Trophoblast cell (in vitro differentiated cells and primary cell): Measurements from ENCODE around the gene RBM8A.

Source experiments
- DNase-seq, 2 donors: peaks; one replicate each; pipeline ENCODE4 v3.0.0-alpha.2; 2016
- H2AFZ ChIP-seq: 2 replicates; pipeline ENCODE4 v1.6.1; 2013; ENCODE audit warnings: low read length, moderate library complexity, mild to moderate bottlenecking; ENCODE audit not compliant: insufficient read depth, poor library complexity
- H2AK5ac ChIP-seq: 2 replicates; pipeline ENCODE4 v1.6.1; 2013; ENCODE audit warnings: mild to moderate bottlenecking, low read length
- H2BK120ac ChIP-seq: 2 replicates; pipeline ENCODE4 v1.6.1; 2013; ENCODE audit warnings: low read length, mild to moderate bottlenecking, moderate library complexity; ENCODE audit not compliant: insufficient read depth, poor library complexity
- H2BK12ac ChIP-seq: 2 replicates; pipeline ENCODE4 v1.6.1; 2013; ENCODE audit warnings: mild to moderate bottlenecking, low read length, moderate library complexity
- H2BK5ac ChIP-seq: 2 replicates; pipeline ENCODE4 v1.6.1; 2013; ENCODE audit warnings: low read length, low read depth, moderate library complexity, mild to moderate bottlenecking; ENCODE audit not compliant: poor library complexity
- H3K14ac ChIP-seq: 2 replicates; pipeline ENCODE4 v1.6.1; 2013; ENCODE audit warnings: mild to moderate bottlenecking, low read length
- H3K18ac ChIP-seq: 2 replicates; pipeline ENCODE4 v1.6.1; 2013; ENCODE audit warnings: mild to moderate bottlenecking, low read length
- H3K23ac ChIP-seq: 2 replicates; pipeline ENCODE4 v1.6.1; 2013; ENCODE audit warnings: low read length
- H3K27ac ChIP-seq: 2 replicates; pipeline ENCODE4 v1.5.1; 2013; ENCODE audit warnings: low read depth, mild to moderate bottlenecking, inconsistent platforms, low read length, moderate library complexity
- H3K27me3 ChIP-seq: 2 replicates; pipeline ENCODE4 v1.6.1; 2013; ENCODE audit warnings: inconsistent platforms, mild to moderate bottlenecking, low read length, moderate library complexity; ENCODE audit not compliant: insufficient read depth
- H3K36me3 ChIP-seq, 2 experiments: 1 replicate in 1 of 2; 2 replicates in 1 of 2; pipeline ENCODE4 v1.6.1; 2013; ENCODE audit warnings: low read length in 2 of 2, mild to moderate bottlenecking in 2 of 2, moderate library complexity in 1 of 2; ENCODE audit not compliant: insufficient read depth in 2 of 2, control insufficient read depth in 1 of 2
- H3K4ac ChIP-seq: 2 replicates; pipeline ENCODE4 v1.6.1; 2013; ENCODE audit warnings: low read depth, mild to moderate bottlenecking, low read length, moderate library complexity
- H3K4me1 ChIP-seq, 2 experiments: 1 replicate in 1 of 2; 2 replicates in 1 of 2; pipeline ENCODE4 v1.6.1; 2013; ENCODE audit warnings: low read length in 2 of 2, mild to moderate bottlenecking in 2 of 2, moderate library complexity in 1 of 2; ENCODE audit not compliant: insufficient read depth in 2 of 2, control insufficient read depth in 1 of 2
- H3K4me2 ChIP-seq: 2 replicates; pipeline ENCODE4 v1.6.1; 2013; ENCODE audit warnings: inconsistent platforms, mild to moderate bottlenecking, low read length, moderate library complexity
- H3K4me3 ChIP-seq: 2 replicates; pipeline ENCODE4 v1.5.1; 2013; ENCODE audit warnings: mild to moderate bottlenecking, low read depth, low read length, inconsistent platforms
- H3K79me1 ChIP-seq: one replicate; pipeline ENCODE4 v1.6.1; 2013; ENCODE audit warnings: low read length
- H3K79me2 ChIP-seq: 2 replicates; pipeline ENCODE4 v1.6.1; 2013; ENCODE audit warnings: low read length, mild to moderate bottlenecking; ENCODE audit not compliant: control insufficient read depth, insufficient read depth, poor library complexity
- H3K9ac ChIP-seq: 2 replicates; pipeline ENCODE4 v1.6.1; 2013; ENCODE audit warnings: mild to moderate bottlenecking, low read length
- H3K9me3 ChIP-seq: 2 replicates; pipeline ENCODE4 v1.6.1; 2013; ENCODE audit warnings: low read depth, mild to moderate bottlenecking, control low read depth, inconsistent platforms, low read length; ENCODE audit not compliant: insufficient read depth
- H4K12ac ChIP-seq: 2 replicates; pipeline ENCODE4 v1.6.1; 2013; ENCODE audit warnings: low read depth, mild to moderate bottlenecking, low read length, moderate library complexity
- H4K8ac ChIP-seq: 2 replicates; pipeline ENCODE4 v1.6.1; 2013; ENCODE audit warnings: low read depth, mild to moderate bottlenecking, low read length, moderate library complexity
- H4K91ac ChIP-seq: one replicate; pipeline ENCODE4 v1.6.1; 2013; ENCODE audit warnings: low read depth, mild to moderate bottlenecking, low read length, moderate library complexity
- WGBS: extraction: QIAGEN DNeasy Blood & Tissue Kit; methylation state at CpG from one replicate; pipeline ENCODE4 v1.1.7; 2013; ENCODE audit warnings: missing lambda C conversion rate; ENCODE audit not compliant: insufficient read length, insufficient coverage; ENCODE audit errors: extremely low coverage; 5-methylcytosine and 5-hydroxymethylcytosine counted together

RBM8A gene

DNA sequence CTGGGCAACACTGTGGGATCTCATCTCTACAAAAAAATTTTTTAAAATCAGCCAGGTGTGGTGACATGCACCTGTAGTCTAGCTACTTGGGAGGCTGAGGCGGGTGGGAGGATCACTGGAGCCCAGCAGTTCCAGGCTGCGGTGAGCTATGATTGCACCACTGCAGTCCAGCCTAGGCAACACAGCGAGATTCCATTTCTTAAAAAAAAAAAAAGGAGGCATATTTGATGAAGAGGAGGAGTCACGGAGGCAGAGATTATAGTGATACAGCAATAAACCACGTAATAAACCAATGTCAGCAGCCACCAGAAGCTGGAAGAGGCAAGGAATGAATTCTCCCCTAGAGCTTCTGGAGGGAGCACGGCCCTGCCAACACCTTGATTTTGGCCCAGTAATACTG is 26.6 kb upstream of the RBM8A start:
- no peak overlapping the region for H3K18ac ChIP-seq
- no CpG with 5 or more reads among the region's 6 CpGs for WGBS
- no peaks in the 10 kb centered on the region for H3K36me3 ChIP-seq
- no peak overlapping the region for H3K23ac ChIP-seq
- peaks cover 9% of the 10 kb centered on the region for H3K27me3 ChIP-seq
- H3K9me3 ChIP-seq = no peaks in the 10 kb centered on the region
- no peaks in the 10 kb centered on the region for H3K79me1 ChIP-seq
- DNase-seq = no peak
- H3K27ac ChIP-seq = no peak overlapping the region
- no peak overlapping the region for H3K4me3 ChIP-seq
- no peak overlapping the region for H3K14ac ChIP-seq
- H3K4me1 ChIP-seq = peaks cover 2% of the 10 kb centered on the region in 2 experiments
- H4K12ac ChIP-seq = no peak overlapping the region
- H3K79me2 ChIP-seq = no peaks in the 10 kb centered on the region
- no peak overlapping the region for H3K9ac ChIP-seq
- no peak overlapping the region for H4K8ac ChIP-seq
- H3K4me2 ChIP-seq = no peak overlapping the region
- no peak overlapping the region for H2BK12ac ChIP-seq
- H2AFZ ChIP-seq = no peak overlapping the region
- no peak overlapping the region for H2BK5ac ChIP-seq
- H3K4ac ChIP-seq = no peak overlapping the region
- H2AK5ac ChIP-seq = no peak overlapping the region
- no peak overlapping the region for H2BK120ac ChIP-seq
- H4K91ac ChIP-seq = no peak overlapping the region

DNA sequence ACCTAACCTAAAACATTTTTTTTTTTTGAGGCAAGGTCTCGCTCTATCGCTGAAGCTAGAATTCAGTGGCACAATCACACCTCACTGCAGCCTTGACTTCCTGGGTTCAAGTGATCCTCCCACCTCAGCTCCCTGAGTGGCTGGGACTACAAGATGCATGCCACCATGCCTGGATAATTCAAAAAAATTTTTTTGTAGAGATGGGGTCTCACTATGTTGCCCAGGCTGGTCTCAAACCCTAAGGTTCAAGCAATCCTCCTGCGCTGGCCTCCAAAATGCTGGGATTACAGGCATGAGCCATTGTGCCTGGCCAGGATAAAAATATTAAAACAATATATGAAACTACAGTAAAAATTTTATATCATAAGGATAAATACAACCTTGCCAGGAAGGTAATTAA is 25.6 kb upstream of the RBM8A start:
- WGBS = no CpG with 5 or more reads among the region's 3 CpGs
- H3K4me2 ChIP-seq = no peak overlapping the region

DNA sequence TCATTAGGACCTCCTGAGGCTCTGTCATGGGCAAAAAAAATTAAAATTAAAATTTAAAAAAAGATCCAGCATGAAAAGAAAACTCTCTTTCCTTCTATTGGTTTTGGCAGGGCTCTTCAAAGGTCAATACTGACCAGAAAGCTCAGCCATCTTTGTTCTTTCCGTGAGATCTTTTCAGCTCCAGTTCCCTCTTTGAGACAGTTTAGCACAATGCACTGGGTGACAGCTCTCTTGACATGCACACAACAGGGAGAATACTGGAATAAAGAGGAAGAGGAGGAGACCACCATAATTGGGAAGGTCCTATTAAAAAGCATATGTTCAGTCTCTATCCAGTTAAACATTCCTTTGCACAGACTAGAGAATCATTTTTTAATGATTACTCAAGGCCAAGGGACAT is 24.2 kb upstream of the RBM8A start:
- no peak overlapping the region for H2AK5ac ChIP-seq
- no peak overlapping the region for H3K27ac ChIP-seq
- H4K91ac ChIP-seq = no peak overlapping the region
- no peak overlapping the region for H3K4me3 ChIP-seq
- no peak overlapping the region for H2BK5ac ChIP-seq
- no peak overlapping the region for H4K8ac ChIP-seq
- no peak overlapping the region for H3K4me2 ChIP-seq
- no peak overlapping the region for H3K23ac ChIP-seq
- no peaks in the 10 kb centered on the region for H3K79me2 ChIP-seq
- H3K36me3 ChIP-seq = no peaks in the 10 kb centered on the region
- no peak overlapping the region for H4K12ac ChIP-seq
- peaks cover 5% of the 10 kb centered on the region for H3K27me3 ChIP-seq
- H3K79me1 ChIP-seq = no peaks in the 10 kb centered on the region
- no peak overlapping the region for H3K4ac ChIP-seq
- no peak overlapping the region for H2BK12ac ChIP-seq
- no peak overlapping the region for H2BK120ac ChIP-seq
- H3K9ac ChIP-seq = no peak overlapping the region
- DNase-seq = no peak
- H3K9me3 ChIP-seq = no peaks in the 10 kb centered on the region
- H3K18ac ChIP-seq = no peak overlapping the region
- no peak overlapping the region for H2AFZ ChIP-seq
- WGBS = no CpG with 5 or more reads among the region's 1 CpG
- H3K14ac ChIP-seq = no peak overlapping the region
- H3K4me1 ChIP-seq = no peaks in the 10 kb centered on the region

More for the DNA sequence above, 25.6 kb upstream of the RBM8A start:
- H3K18ac ChIP-seq = no peak overlapping the region
- no peak overlapping the region for H3K27ac ChIP-seq
- H3K4me3 ChIP-seq = no peak overlapping the region
- no peak overlapping the region for H3K4ac ChIP-seq
- peaks cover 0 to 2% of the 10 kb centered on the region in 2 experiments for H3K4me1 ChIP-seq
- H2BK5ac ChIP-seq = no peak overlapping the region
- H3K27me3 ChIP-seq = peaks cover 9% of the 10 kb centered on the region
- H4K91ac ChIP-seq = no peak overlapping the region
- no peak overlapping the region for H2AK5ac ChIP-seq
- no peak overlapping the region for H4K8ac ChIP-seq
- no peak overlapping the region for H3K9ac ChIP-seq
- H2BK12ac ChIP-seq = no peak overlapping the region
- no peaks in the 10 kb centered on the region for H3K9me3 ChIP-seq
- H3K23ac ChIP-seq = no peak overlapping the region
- H3K79me1 ChIP-seq = no peaks in the 10 kb centered on the region
- H2AFZ ChIP-seq = no peak overlapping the region
- H3K14ac ChIP-seq = no peak overlapping the region
- no peak overlapping the region for H4K12ac ChIP-seq
- no peak for DNase-seq
- H3K36me3 ChIP-seq = no peaks in the 10 kb centered on the region
- no peak overlapping the region for H2BK120ac ChIP-seq
- H3K79me2 ChIP-seq = no peaks in the 10 kb centered on the region

DNA sequence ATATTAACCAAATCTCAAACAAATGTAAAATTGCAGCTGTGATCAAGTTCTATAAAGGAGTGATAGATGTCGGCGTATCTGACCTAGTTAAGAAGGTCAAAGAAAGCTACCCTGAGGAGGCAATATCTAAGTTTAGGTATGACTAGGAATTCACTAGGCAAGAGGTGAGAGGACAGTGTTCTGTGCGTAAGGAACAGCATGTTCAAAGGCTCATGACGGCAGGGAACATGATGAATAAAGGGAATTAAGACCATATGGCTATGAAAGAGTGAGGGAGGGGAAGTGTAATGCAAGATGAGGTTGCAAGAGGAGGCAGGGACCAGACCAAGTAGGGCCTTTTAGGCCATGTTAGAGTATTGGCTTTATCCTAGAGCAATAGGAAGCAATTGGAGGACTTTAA is 21.9 kb upstream of the RBM8A start:
- Histone ChIP-seq H3K9ac (no peak overlapping the region), H3K4ac (no peak overlapping the region), H3K4me3 (no peak overlapping the region), H4K8ac (no peak overlapping the region), H3K36me3 (no peaks in the 10 kb centered on the region), H3K9me3 (no peaks in the 10 kb centered on the region), H3K4me2 (no peak overlapping the region), H4K12ac (no peak overlapping the region), H2BK120ac (no peak overlapping the region), H2AK5ac (no peak overlapping the region), H2AFZ (no peak overlapping the region), H3K79me1 (no peaks in the 10 kb centered on the region), H3K23ac (no peak overlapping the region), H3K27me3 (no peaks in the 10 kb centered on the region), H3K14ac (no peak overlapping the region), H2BK5ac (no peak overlapping the region), H3K18ac (no peak overlapping the region), H3K79me2 (no peaks in the 10 kb centered on the region), H3K27ac (no peak overlapping the region), H4K91ac (no peak overlapping the region), H3K4me1 (no peaks in the 10 kb centered on the region), H2BK12ac (no peak overlapping the region)
- no peak for DNase-seq
- WGBS = no CpG with 5 or more reads among the region's 4 CpGs
